DOHH2 (cell line): ENCODE data around the gene GALNT9.

Experiments used
- H3F3A ChIP-seq: fragments of 200-600 bp; sonication (generic), shearing (Covaris generic); 2 replicates; pipeline ENCODE4 v1.6.0; 2016; ENCODE audit warnings: antibody characterized with exemption, mild to moderate bottlenecking; ENCODE audit not compliant: control insufficient read depth, insufficient read depth
- H3K27ac ChIP-seq: fragments of 200-600 bp; sonication (generic); 2 replicates; pipeline ENCODE4 v1.5.1; 2014; ENCODE audit warnings: low read depth, mild to moderate bottlenecking, low read length, moderate library complexity
- H3K27me3 ChIP-seq: fragments of 200-600 bp; sonication (generic); 2 replicates; pipeline ENCODE4 v1.6.1; 2014; ENCODE audit warnings: mild to moderate bottlenecking, low read length, mixed read lengths; ENCODE audit not compliant: control insufficient read depth
- H3K36me3 ChIP-seq: fragments of 200-600 bp; sonication (generic); 2 replicates; pipeline ENCODE4 v1.6.1; 2014; ENCODE audit warnings: mild to moderate bottlenecking, low read length, moderate library complexity, mixed read lengths; ENCODE audit not compliant: control insufficient read depth
- H3K4me1 ChIP-seq: fragments of 200-600 bp; sonication (generic); 2 replicates; pipeline ENCODE4 v1.6.1; 2014; ENCODE audit warnings: mild to moderate bottlenecking, low read length, mixed read lengths; ENCODE audit not compliant: control insufficient read depth
- H3K4me2 ChIP-seq: fragments of 200-600 bp; sonication (generic); 2 replicates; pipeline ENCODE4 v1.6.0; 2014; ENCODE audit warnings: mild to moderate bottlenecking, low read length, moderate library complexity
- H3K4me3 ChIP-seq: fragments of 200-600 bp; sonication (generic); 2 replicates; pipeline ENCODE4 v1.5.1; 2014; ENCODE audit warnings: mild to moderate bottlenecking, low read length, mixed read lengths
- H3K79me2 ChIP-seq: fragments of 200-600 bp; sonication (generic); 2 replicates; pipeline ENCODE4 v1.6.1; 2014; ENCODE audit warnings: mild to moderate bottlenecking, low read length, mixed read lengths; ENCODE audit not compliant: control insufficient read depth
- H3K9me2 ChIP-seq: fragments of 200-600 bp; sonication (generic); replicated peaks from 2 replicates; pipeline ENCODE4 v1.6.1; 2014; ENCODE audit warnings: mild to moderate bottlenecking, low read length, mixed read lengths; ENCODE audit not compliant: control insufficient read depth
- H3K9me3 ChIP-seq: fragments of 200-600 bp; sonication (generic); 2 replicates; pipeline ENCODE4 v1.6.1; 2014; ENCODE audit warnings: antibody characterized with exemption, low read length, mixed read lengths; ENCODE audit not compliant: control insufficient read depth, insufficient read depth
- H4K20me1 ChIP-seq: fragments of 200-600 bp; sonication (generic); 2 replicates; pipeline ENCODE4 v1.6.0; 2014; ENCODE audit warnings: low read depth, mild to moderate bottlenecking, antibody characterized with exemption, low read length, moderate library complexity; ENCODE audit not compliant: control insufficient read depth, insufficient read depth
- CTCF ChIP-seq: fragments of 200-600 bp; sonication (generic); IDR thresholded peaks from one replicate; pipeline ENCODE4 v1.5.1; 2014; ENCODE audit warnings: antibody characterized with exemption, mild to moderate bottlenecking, low read depth, low read length; ENCODE audit not compliant: poor library complexity, severe bottlenecking
- EZH2phosphoT487 ChIP-seq: fragments of 200-600 bp; sonication (generic); IDR thresholded peaks from 2 replicates; pipeline ENCODE4 v1.6.1; 2017; ENCODE audit warnings: borderline replicate concordance, mild to moderate bottlenecking, antibody characterized with exemption, low read length, moderate library complexity, mixed read lengths

GALNT9 gene

GRCh38 chr12:132354211-132354981, 25.0 kb upstream of the GALNT9 start:
- Histone ChIP-seq H3K9me3 (peaks cover 49% of the 10 kb centered on the region), H3K4me3 (no peak overlapping the region), H3K4me2 (no peak overlapping the region), H3K9me2 (no peaks in the 10 kb centered on the region), H3K36me3 (no peaks in the 10 kb centered on the region), H4K20me1 (no peaks in the 10 kb centered on the region), H3K4me1 (no peaks in the 10 kb centered on the region), H3K27me3 (no peaks in the 10 kb centered on the region), H3K27ac (no peak overlapping the region), H3K79me2 (no peaks in the 10 kb centered on the region), H3F3A (no peaks in the 10 kb centered on the region)
- TF ChIP-seq CTCF, result no peak
- no peak for TF ChIP-seq EZH2phosphoT487

GRCh38 chr12:132353811-132354210, 24.4 kb upstream of the GALNT9 start:
- Histone ChIP-seq H3K4me1 (no peaks in the 10 kb centered on the region), H3K36me3 (no peaks in the 10 kb centered on the region), H3K27me3 (no peaks in the 10 kb centered on the region), H3K79me2 (no peaks in the 10 kb centered on the region), H3K9me2 (no peaks in the 10 kb centered on the region), H3K27ac (no peak overlapping the region), H3K4me2 (no peak overlapping the region), H4K20me1 (no peaks in the 10 kb centered on the region), H3K9me3 (peaks cover 51% of the 10 kb centered on the region), H3K4me3 (no peak overlapping the region), H3F3A (no peaks in the 10 kb centered on the region)
- TF ChIP-seq EZH2phosphoT487, result no peak
- TF ChIP-seq CTCF, result no peak

GRCh38 chr12:132352896-132353800, 23.8 kb upstream of the GALNT9 start:
- Histone ChIP-seq H3K27me3 (no peaks in the 10 kb centered on the region), H3K36me3 (no peaks in the 10 kb centered on the region), H4K20me1 (no peaks in the 10 kb centered on the region), H3K79me2 (no peaks in the 10 kb centered on the region), H3K9me2 (no peaks in the 10 kb centered on the region), H3F3A (no peaks in the 10 kb centered on the region), H3K9me3 (peaks cover 45% of the 10 kb centered on the region; the same call in 1 of the 2 replicates), H3K4me1 (no peaks in the 10 kb centered on the region), H3K27ac (no peak overlapping the region), H3K4me3 (no peak overlapping the region), H3K4me2 (no peak overlapping the region)
- TF ChIP-seq EZH2phosphoT487 (no peak), CTCF (no peak)
